Measurements from ENCODE around the gene PGAP2.

Gene PGAP2

DNA sequence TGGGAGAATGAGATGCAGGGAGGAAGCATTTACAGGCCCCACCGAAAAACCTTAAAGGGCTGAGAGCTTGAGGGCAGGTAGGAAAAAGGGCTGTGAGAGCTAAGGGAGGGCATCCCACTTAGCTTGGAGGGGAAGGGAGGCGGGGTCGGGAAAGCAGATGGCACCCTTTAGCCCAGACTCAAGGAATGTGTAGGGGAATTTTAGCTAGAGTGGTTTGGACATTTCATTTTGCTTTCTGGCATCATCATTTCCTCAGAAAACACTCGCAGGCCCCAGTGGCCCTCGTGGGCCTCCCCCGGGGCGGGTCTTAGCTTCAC is 46.3 kb downstream of the PGAP2 start:
- DNase-seq (ENCODE audit: low read depth in 1 of 2, low spot score in 1 of 2), result no peak
- TF ChIP-seq, protein P1, sequence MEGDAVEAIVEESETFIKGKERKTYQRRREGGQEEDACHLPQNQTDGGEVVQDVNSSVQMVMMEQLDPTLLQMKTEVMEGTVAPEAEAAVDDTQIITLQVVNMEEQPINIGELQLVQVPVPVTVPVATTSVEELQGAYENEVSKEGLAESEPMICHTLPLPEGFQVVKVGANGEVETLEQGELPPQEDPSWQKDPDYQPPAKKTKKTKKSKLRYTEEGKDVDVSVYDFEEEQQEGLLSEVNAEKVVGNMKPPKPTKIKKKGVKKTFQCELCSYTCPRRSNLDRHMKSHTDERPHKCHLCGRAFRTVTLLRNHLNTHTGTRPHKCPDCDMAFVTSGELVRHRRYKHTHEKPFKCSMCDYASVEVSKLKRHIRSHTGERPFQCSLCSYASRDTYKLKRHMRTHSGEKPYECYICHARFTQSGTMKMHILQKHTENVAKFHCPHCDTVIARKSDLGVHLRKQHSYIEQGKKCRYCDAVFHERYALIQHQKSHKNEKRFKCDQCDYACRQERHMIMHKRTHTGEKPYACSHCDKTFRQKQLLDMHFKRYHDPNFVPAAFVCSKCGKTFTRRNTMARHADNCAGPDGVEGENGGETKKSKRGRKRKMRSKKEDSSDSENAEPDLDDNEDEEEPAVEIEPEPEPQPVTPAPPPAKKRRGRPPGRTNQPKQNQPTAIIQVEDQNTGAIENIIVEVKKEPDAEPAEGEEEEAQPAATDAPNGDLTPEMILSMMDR (IDR thresholded peaks at IDR 0.05; ENCODE audit: insufficient read depth, low read length), result no peak
- TF ChIP-seq GABPA (IDR thresholded peaks at IDR 0.05; ENCODE audit: low read depth), result no peak
- no peak for TF ChIP-seq SPI1 (IDR thresholded peaks at IDR 0.05; ENCODE audit: borderline replicate concordance, low read depth)
- no peak for TF ChIP-seq POLR2AphosphoS5 (IDR thresholded peaks at IDR 0.05; ENCODE audit: low read depth)
- TF ChIP-seq, protein P2, sequence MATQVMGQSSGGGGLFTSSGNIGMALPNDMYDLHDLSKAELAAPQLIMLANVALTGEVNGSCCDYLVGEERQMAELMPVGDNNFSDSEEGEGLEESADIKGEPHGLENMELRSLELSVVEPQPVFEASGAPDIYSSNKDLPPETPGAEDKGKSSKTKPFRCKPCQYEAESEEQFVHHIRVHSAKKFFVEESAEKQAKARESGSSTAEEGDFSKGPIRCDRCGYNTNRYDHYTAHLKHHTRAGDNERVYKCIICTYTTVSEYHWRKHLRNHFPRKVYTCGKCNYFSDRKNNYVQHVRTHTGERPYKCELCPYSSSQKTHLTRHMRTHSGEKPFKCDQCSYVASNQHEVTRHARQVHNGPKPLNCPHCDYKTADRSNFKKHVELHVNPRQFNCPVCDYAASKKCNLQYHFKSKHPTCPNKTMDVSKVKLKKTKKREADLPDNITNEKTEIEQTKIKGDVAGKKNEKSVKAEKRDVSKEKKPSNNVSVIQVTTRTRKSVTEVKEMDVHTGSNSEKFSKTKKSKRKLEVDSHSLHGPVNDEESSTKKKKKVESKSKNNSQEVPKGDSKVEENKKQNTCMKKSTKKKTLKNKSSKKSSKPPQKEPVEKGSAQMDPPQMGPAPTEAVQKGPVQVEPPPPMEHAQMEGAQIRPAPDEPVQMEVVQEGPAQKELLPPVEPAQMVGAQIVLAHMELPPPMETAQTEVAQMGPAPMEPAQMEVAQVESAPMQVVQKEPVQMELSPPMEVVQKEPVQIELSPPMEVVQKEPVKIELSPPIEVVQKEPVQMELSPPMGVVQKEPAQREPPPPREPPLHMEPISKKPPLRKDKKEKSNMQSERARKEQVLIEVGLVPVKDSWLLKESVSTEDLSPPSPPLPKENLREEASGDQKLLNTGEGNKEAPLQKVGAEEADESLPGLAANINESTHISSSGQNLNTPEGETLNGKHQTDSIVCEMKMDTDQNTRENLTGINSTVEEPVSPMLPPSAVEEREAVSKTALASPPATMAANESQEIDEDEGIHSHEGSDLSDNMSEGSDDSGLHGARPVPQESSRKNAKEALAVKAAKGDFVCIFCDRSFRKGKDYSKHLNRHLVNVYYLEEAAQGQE (IDR thresholded peaks at IDR 0.05; ENCODE audit: insufficient replicate concordance, low read depth), result no peak
- H3K27ac ChIP-seq (replicated peaks), result peak overlapping the region; percentile 90
- peak overlapping the region; percentile 87 for H3K4me3 ChIP-seq (replicated peaks; ENCODE audit: insufficient read depth, low read length)
- no peaks in the 10 kb centered on the region for H3K27me3 ChIP-seq (ENCODE audit: insufficient read depth, poor library complexity, severe bottlenecking)

DNA sequence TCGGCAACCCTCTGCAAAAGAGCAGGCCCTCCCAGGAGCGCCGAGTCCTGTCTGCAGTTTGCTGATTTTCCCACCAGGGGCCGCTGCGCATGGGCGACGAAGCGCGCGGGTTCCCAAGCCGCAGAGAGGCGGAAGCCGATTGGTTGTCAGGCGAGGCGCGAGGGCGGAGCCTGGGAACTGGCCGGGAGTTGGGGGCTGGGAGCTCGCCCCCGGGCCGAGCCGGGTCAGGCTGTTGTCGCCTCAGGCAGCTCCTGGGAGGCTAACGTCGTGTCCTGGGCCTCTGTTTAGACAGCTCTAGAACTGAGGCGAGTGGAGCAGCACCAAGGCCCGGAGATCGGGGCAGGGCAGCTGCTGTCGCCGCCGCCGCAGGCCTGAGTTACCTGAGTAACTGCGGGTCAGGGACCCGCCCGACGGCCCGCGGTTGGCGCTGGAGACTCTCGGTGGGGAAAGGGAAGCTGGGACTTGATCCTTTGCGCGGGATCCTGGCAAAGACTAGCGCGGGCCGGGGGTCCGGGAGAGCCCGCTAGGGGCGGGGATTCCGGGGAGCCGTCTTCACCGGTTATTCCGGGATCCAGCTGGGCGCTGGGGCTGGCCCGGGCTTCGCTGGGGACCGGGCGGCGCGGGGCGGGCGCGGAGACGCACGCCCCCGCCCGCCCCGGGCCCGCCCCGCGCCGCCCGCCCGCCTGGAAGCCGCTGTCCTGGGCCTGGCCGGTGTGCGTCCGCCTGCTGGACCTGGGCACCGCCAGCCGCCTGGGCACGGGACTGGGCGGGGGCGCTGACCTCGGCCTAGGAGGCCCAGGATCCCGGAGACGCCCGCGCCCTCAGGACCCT is 46.8 kb downstream of the PGAP2 start, which contains the start of gene STIM1:
Gene STIM1, plus strand, starts transcription at position 688 of the 831 bp plus-strand sequence. CDS start 607 bp downstream, outside the sequence.
- H3K4me3 ChIP-seq (replicated peaks; ENCODE audit: insufficient read depth, low read length), result peak within 1 kb of the TSS; percentile 87
- H3K27me3 ChIP-seq (ENCODE audit: insufficient read depth, poor library complexity, severe bottlenecking), result no peaks in the 10 kb centered on the region
- TF ChIP-seq, protein P1 (IDR thresholded peaks at IDR 0.05; ENCODE audit: insufficient read depth, low read length), result peak; percentile 85
- 0 out of 2 replicates have a peak, but pooled peaks have one; percentile 17 for TF ChIP-seq POLR2AphosphoS5 (IDR thresholded peaks at IDR 0.05; ENCODE audit: low read depth)
- TF ChIP-seq, protein P2 (IDR thresholded peaks at IDR 0.05; ENCODE audit: insufficient replicate concordance, low read depth), result peak; percentile 19
- TF ChIP-seq GABPA (IDR thresholded peaks at IDR 0.05; ENCODE audit: low read depth), result no peak
- peak; percentile 86 to 96 for DNase-seq (ENCODE audit: low read depth in 1 of 2, low spot score in 1 of 2)
- H3K27ac ChIP-seq (replicated peaks), result peak within 1 kb of the TSS; percentile 90

DNA sequence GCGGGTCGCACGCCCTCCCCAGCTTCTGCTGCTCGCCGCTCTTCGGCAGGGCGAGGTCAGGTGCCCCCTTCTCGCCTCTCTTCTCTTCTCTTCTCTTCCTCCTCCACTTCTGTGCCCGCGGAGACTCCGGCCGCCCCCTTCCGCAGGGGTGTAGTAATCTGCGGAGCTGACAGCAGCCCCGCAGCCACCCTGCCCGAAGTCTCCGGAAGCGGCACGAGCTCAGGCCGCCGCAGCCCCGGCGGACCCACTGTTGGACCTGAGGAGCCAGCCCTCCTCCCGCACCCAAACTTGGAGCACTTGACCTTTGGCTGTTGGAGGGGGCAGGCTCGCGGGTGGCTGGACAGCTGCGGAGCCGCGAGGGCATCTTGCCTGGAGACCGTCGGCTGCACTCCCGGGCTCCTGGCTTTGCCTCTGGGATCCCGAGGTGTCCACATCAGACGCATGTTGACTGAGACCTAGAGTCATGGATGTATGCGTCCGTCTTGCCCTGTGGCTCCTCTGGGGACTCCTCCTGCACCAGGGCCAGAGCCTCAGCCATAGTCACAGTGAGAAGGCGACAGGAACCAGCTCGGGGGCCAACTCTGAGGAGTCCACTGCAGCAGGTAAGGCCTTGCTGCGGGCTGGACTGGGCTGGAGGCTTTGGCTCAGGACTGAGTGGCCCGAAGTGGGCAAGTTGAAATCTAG is 47.6 kb downstream of the PGAP2 start:
- Histone ChIP-seq H3K27me3 (ENCODE audit: insufficient read depth, poor library complexity, severe bottlenecking) (no peaks in the 10 kb centered on the region), H3K4me3 (replicated peaks; ENCODE audit: insufficient read depth, low read length) (peak overlapping the region; percentile 87), H3K27ac (replicated peaks) (peak overlapping the region; percentile 90)
- TF ChIP-seq POLR2AphosphoS5 (IDR thresholded peaks at IDR 0.05; ENCODE audit: low read depth) (no peak), SPI1 (IDR thresholded peaks at IDR 0.05; ENCODE audit: borderline replicate concordance, low read depth) (no peak), GABPA (IDR thresholded peaks at IDR 0.05; ENCODE audit: low read depth) (no peak)
- TF ChIP-seq, protein P1 (IDR thresholded peaks at IDR 0.05; ENCODE audit: insufficient read depth, low read length), result no peak
- TF ChIP-seq, protein P2 (IDR thresholded peaks at IDR 0.05; ENCODE audit: insufficient replicate concordance, low read depth), result no peak
- peak in 1 of 2 experiments; percentile 79 for DNase-seq (ENCODE audit: low read depth in 1 of 2, low spot score in 1 of 2)
